Right atrium auricular region (tissue), 2 donors: ENCODE measurements around the gene ST7. TPM values are rescaled to one million over a fixed set of nuclear protein-coding genes. Genes with fewer than 3 reads are reported as not detected.

Experiments used
- DNase-seq: peaks from one replicate; pipeline ENCODE4 v3.0.0-alpha.2; 2019; ENCODE audit warnings: low spot score
- H3K27ac ChIP-seq, 2 donors: fragments of 200-600 bp; sonication (generic); 1 replicate in 1 of 2; 2 replicates in 1 of 2; pipeline ENCODE4 v1.5.1; 2016 to 2019
- H3K27me3 ChIP-seq, 2 donors: fragments of 200-600 bp; sonication (generic); one replicate each; pipeline versions ENCODE4 v1.5.1 to v1.6.0; 2017 to 2019
- H3K36me3 ChIP-seq: fragments of 200-600 bp; sonication (generic); one replicate; pipeline ENCODE4 v1.5.1; 2016
- H3K4me1 ChIP-seq, 2 donors: fragments of 200-600 bp; sonication (generic); one replicate each; pipeline versions ENCODE4 v1.5.1 to v1.6.0; 2017 to 2019
- H3K4me3 ChIP-seq, 2 donors: fragments of 200-600 bp; sonication (generic); 1 replicate in 1 of 2; 2 replicates in 1 of 2; pipeline ENCODE4 v1.5.1; 2017 to 2019; ENCODE audit warnings: mild to moderate bottlenecking in 1 of 2, moderate library complexity in 1 of 2
- H3K9me3 ChIP-seq, 2 donors: fragments of 200-600 bp; sonication (generic); one replicate each; pipeline ENCODE4 v1.5.1; 2019
- total RNA-seq, 2 donors: library from RNA; depleted of rRNA; stranded (reverse); fragments of >200 nt; gene quantifications; one replicate each; pipeline ENCODE4 v1.1.0, GENCODE V29; 2016
- TF ChIP-seq, protein P1 (sequence below), 2 donors: fragments of 200-600 bp; sonication (generic); IDR thresholded peaks; one replicate each; pipeline ENCODE4 v1.5.1; 2019; ENCODE audit warnings: antibody characterized with exemption in 2 of 2

The ST7 gene
- total RNA-seq, 2 donors from 2014 or later = 45.4 to 48.1 TPM

DNA sequence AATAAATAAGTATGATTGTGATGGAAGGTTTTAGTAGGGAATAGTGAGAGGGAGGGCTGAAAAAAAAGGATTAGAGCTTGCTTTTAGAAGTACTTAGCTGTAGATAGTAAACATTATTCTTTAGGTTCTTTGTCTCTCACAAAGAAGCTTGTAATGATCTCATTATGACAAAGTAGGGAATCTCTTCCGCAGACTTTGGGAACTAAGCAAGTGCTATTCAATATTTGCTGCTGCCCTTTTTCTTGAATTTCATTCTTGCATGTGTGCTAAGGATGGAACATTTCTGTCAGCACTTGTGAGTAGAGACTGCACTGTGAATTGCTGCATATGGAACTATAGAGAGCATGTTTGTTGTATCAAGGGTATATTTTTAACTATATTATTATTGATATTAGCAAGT lies 173.4 kb downstream of the ST7 start:
- Histone ChIP-seq H3K9me3 (no peaks in the 10 kb centered on the region), H3K4me1 (peaks cover 0 to 17% of the 10 kb centered on the region in 2 donors), H3K27ac (no peak overlapping the region), H3K4me3 (no peak overlapping the region), H3K27me3 (no peaks in the 10 kb centered on the region), H3K36me3 (peaks cover 7% of the 10 kb centered on the region)
- no peak for DNase-seq
- TF ChIP-seq, protein P1, sequence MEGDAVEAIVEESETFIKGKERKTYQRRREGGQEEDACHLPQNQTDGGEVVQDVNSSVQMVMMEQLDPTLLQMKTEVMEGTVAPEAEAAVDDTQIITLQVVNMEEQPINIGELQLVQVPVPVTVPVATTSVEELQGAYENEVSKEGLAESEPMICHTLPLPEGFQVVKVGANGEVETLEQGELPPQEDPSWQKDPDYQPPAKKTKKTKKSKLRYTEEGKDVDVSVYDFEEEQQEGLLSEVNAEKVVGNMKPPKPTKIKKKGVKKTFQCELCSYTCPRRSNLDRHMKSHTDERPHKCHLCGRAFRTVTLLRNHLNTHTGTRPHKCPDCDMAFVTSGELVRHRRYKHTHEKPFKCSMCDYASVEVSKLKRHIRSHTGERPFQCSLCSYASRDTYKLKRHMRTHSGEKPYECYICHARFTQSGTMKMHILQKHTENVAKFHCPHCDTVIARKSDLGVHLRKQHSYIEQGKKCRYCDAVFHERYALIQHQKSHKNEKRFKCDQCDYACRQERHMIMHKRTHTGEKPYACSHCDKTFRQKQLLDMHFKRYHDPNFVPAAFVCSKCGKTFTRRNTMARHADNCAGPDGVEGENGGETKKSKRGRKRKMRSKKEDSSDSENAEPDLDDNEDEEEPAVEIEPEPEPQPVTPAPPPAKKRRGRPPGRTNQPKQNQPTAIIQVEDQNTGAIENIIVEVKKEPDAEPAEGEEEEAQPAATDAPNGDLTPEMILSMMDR (IDR thresholded peaks at IDR 0.05) = no peak

- TF ChIP-seq, protein P1 (IDR thresholded peaks at IDR 0.05) = peak; percentile 62 to 80
- DNase-seq = peak; percentile 64
- Histone ChIP-seq H3K4me3 (no peak overlapping the region), H3K27ac (no peak overlapping the region), H3K9me3 (no peaks in the 10 kb centered on the region), H3K36me3 (peaks cover 15% of the 10 kb centered on the region), H3K4me1 (peaks cover 0 to 17% of the 10 kb centered on the region in 2 donors), H3K27me3 (no peaks in the 10 kb centered on the region)
Measured at GRCh38 chr7:117127585-117128168, 174.4 kb downstream of the ST7 start.

- no peak overlapping the region for H3K27ac ChIP-seq
- H3K27me3 ChIP-seq = no peaks in the 10 kb centered on the region
- H3K4me1 ChIP-seq = peaks cover 0 to 9% of the 10 kb centered on the region in 2 donors
- no peak overlapping the region for H3K4me3 ChIP-seq
- H3K36me3 ChIP-seq = peaks cover 15% of the 10 kb centered on the region
- H3K9me3 ChIP-seq = no peaks in the 10 kb centered on the region
- DNase-seq = peak; percentile 63
- TF ChIP-seq, protein P1 (IDR thresholded peaks at IDR 0.05) = no peak
Measured at GRCh38 chr7:117129521-117129955, 176.2 kb downstream of the ST7 start.

GRCh38 chr7:117130262-117130661 lies 177.0 kb downstream of the ST7 start:
- Histone ChIP-seq H3K4me1 (peaks cover 0 to 8% of the 10 kb centered on the region in 2 donors), H3K9me3 (no peaks in the 10 kb centered on the region), H3K27ac (no peak overlapping the region), H3K36me3 (peaks cover 15% of the 10 kb centered on the region), H3K4me3 (no peak overlapping the region), H3K27me3 (no peaks in the 10 kb centered on the region)
- TF ChIP-seq, protein P1 (IDR thresholded peaks at IDR 0.05) = no peak
- DNase-seq = no peak

GRCh38 chr7:117132321-117133120 lies 179.2 kb downstream of the ST7 start:
- DNase-seq = no peak
- Histone ChIP-seq H3K4me3 (no peak overlapping the region), H3K27me3 (no peaks in the 10 kb centered on the region), H3K27ac (no peak overlapping the region), H3K4me1 (peaks cover 0 to 5% of the 10 kb centered on the region in 2 donors), H3K9me3 (no peaks in the 10 kb centered on the region), H3K36me3 (peaks cover 28% of the 10 kb centered on the region)
- TF ChIP-seq, protein P1 (IDR thresholded peaks at IDR 0.05) = no peak
